B cell (primary cell): ENCODE data around the gene RHOT2. TPM values are rescaled to one million over a fixed set of nuclear protein-coding genes. Genes with fewer than 3 reads are reported as not detected.
A peak's percentile ranks its signal among the peaks of the same experiment; 100 is the strongest.

Source experiments
- ATAC-seq: fragments of 200-7000 bp; cut with Tn5 transposase; one replicate; pipeline ENCODE4 v1.10.0; 2021; ENCODE audit warnings: low read depth, mild to moderate bottlenecking, moderate number of reproducible peaks, moderate library complexity
- CTCF ChIA-PET: fragments of 350-600 bp; sonication (Branson Sonifier 250); formaldehyde crosslinking; loops from one replicate; lab custom pipeline; 2021; ENCODE audit warnings: antibody characterized with exemption, inconsistent platforms; lab: Charles Lee
- POLR2A ChIA-PET: fragments of 350-600 bp; sonication (Branson Sonifier 250); formaldehyde crosslinking; loops from one replicate; lab custom pipeline; 2021; ENCODE audit warnings: antibody characterized with exemption; lab: Charles Lee
- DNase-seq: peaks from one replicate; pipeline ENCODE4 v3.0.0; 2013
- H2AFZ ChIP-seq: 2 replicates; pipeline ENCODE4 v1.6.1; 2012; ENCODE audit warnings: mild to moderate bottlenecking, low read depth, low read length; ENCODE audit not compliant: insufficient read depth, poor library complexity, severe bottlenecking
- H3K27ac ChIP-seq, 2 donors: 1 replicate in 1 of 2; 2 replicates in 1 of 2; pipeline ENCODE4 v1.5.1; 2012 to 2013; ENCODE audit warnings: low read length in 2 of 2, mild to moderate bottlenecking in 2 of 2, moderate library complexity in 1 of 2
- H3K27me3 ChIP-seq, 4 experiments: fragments of 200-600 bp in 1 of 4; sonication (generic) in 1 of 4; replicated peaks in 1 of 4; 1 replicate in 2 of 4; 2 replicates in 2 of 4; pipeline versions ENCODE4 v1.6.1 to v1.7.0; 2013 to 2016; ENCODE audit warnings: low read length in 3 of 4, mild to moderate bottlenecking in 2 of 4, mixed read lengths in 1 of 4, moderate library complexity in 1 of 4; ENCODE audit not compliant: insufficient read depth in 4 of 4, control insufficient read depth in 3 of 4; ENCODE audit errors: control extremely low read depth in 1 of 4
- H3K36me3 ChIP-seq, 2 experiments: replicated peaks in 1 of 2; 1 replicate in 1 of 2; 2 replicates in 1 of 2; pipeline versions ENCODE4 v1.6.1 to v1.7.1; 2013; ENCODE audit warnings: low read length in 1 of 2; ENCODE audit not compliant: insufficient read depth in 2 of 2, control insufficient read depth in 1 of 2; ENCODE audit errors: control extremely low read depth in 1 of 2, extremely low read depth in 1 of 2
- H3K4me1 ChIP-seq, 2 donors: fragments of 200-600 bp in 1 of 2; sonication (generic) in 1 of 2; 1 replicate in 1 of 2; 2 replicates in 1 of 2; pipeline versions ENCODE4 v1.5.1 to v1.6.1; 2013 to 2017; ENCODE audit warnings: low read length in 2 of 2; ENCODE audit not compliant: control insufficient read depth in 2 of 2, insufficient read depth in 2 of 2
- H3K4me2 ChIP-seq: replicated peaks from 2 replicates; pipeline ENCODE3; 2012; ENCODE audit warnings: mild to moderate bottlenecking, low read depth, low read length; ENCODE audit not compliant: poor library complexity, severe bottlenecking
- H3K4me3 ChIP-seq, 5 experiments: fragments of 200-600 bp in 1 of 5; sonication (generic) in 1 of 5; 1 replicate in 3 of 5; 2 replicates in 2 of 5; pipeline versions ENCODE4 v1.5.1 to v1.7.0; 2011 to 2016; ENCODE audit warnings: low read length in 4 of 5, mild to moderate bottlenecking in 4 of 5, low read depth in 2 of 5, control low read depth in 1 of 5, moderate library complexity in 1 of 5; ENCODE audit not compliant: insufficient read depth in 1 of 5; ENCODE audit errors: control extremely low read depth in 1 of 5, extremely low read depth in 1 of 5
- H3K79me2 ChIP-seq: fragments of 200-600 bp; sonication (generic); one replicate; pipeline ENCODE4 v1.6.0; 2016; ENCODE audit warnings: low read length; ENCODE audit not compliant: control insufficient read depth, insufficient read depth
- H3K9ac ChIP-seq: fragments of 200-600 bp; sonication (generic); 2 replicates; pipeline ENCODE4 v1.6.1; 2017; ENCODE audit warnings: mild to moderate bottlenecking, low read length, moderate library complexity
- H3K9me3 ChIP-seq, 3 donors: one replicate each; pipeline versions ENCODE4 v1.6.1 to v1.7.1; 2013; ENCODE audit warnings: low read length in 2 of 3; ENCODE audit not compliant: control insufficient read depth in 2 of 3, insufficient read depth in 1 of 3; ENCODE audit errors: control extremely low read depth in 1 of 3
- H4K20me1 ChIP-seq: 2 replicates; pipeline ENCODE4 v1.6.0; 2012; ENCODE audit warnings: mild to moderate bottlenecking, low read length; ENCODE audit not compliant: insufficient read depth, control insufficient read depth, poor library complexity, severe bottlenecking
- H3K27ac Mint-ChIP-seq: one replicate; pipeline ENCODE4 v1.8.0; 2021; ENCODE audit warnings: mixed read lengths
- H3K27me3 Mint-ChIP-seq: one replicate; pipeline ENCODE4 v1.8.0; 2021; ENCODE audit warnings: mixed read lengths
- H3K4me1 Mint-ChIP-seq: one replicate; pipeline ENCODE4 v1.8.0; 2021; ENCODE audit warnings: mixed read lengths
- H3K4me3 Mint-ChIP-seq: one replicate; pipeline ENCODE4 v1.8.0; 2021; ENCODE audit warnings: mixed read lengths
- H3K9me3 Mint-ChIP-seq: one replicate; pipeline ENCODE4 v1.8.0; 2022; ENCODE audit warnings: mixed read lengths; ENCODE audit not compliant: insufficient read depth
- EZH2 ChIP-seq: IDR thresholded peaks from 2 replicates; pipeline ENCODE4 v1.6.1; 2012; ENCODE audit warnings: borderline replicate concordance, low read depth, mild to moderate bottlenecking, moderate library complexity, low read length; ENCODE audit not compliant: insufficient read depth, poor library complexity, severe bottlenecking
- WGBS: methylation state at CpG from one replicate; pipeline ENCODE4 v1.1.5; 2013; ENCODE audit warnings: missing lambda C conversion rate; ENCODE audit not compliant: insufficient coverage; 5-methylcytosine and 5-hydroxymethylcytosine counted together
- intact Hi-C: fragments of 100-400 bp; cut with micrococcal nuclease; formaldehyde crosslinking; loops from one replicate; pipeline ENCODE4 v1.10.0; 2022
- polyA plus RNA-seq: library from polyadenylated mRNA; depleted of rRNA; stranded (reverse); fragments of >200 nt; gene quantifications from 2 replicates; pipeline ENCODE4 v1.2.3, GENCODE V29; 2012
- total RNA-seq, 2 donors: library from RNA; stranded (reverse); fragments of 120-200 nt in 1 of 2; gene quantifications; 1 replicate in 1 of 2; 2 replicates in 1 of 2; pipeline versions ENCODE4 v1.2.3 to v1.2.4, GENCODE V29; 2013 to 2022
- TF ChIP-seq, protein P1 (sequence below): fragments of 200-600 bp; IDR thresholded peaks from one replicate; pipeline ENCODE4 v1.8.0; 2022; ENCODE audit warnings: antibody characterized with exemption, mild to moderate bottlenecking

RHOT2 gene
- total and polyA plus RNA-seq, 2 donors (not counting 1 experiment from before 2014, with no cell fraction given), result 207 to 461 TPM

GRCh38 chr16:684071-684794 lies 16.3 kb downstream of the RHOT2 start, which contains the start of gene JMJD8:
JMJD8 (minus strand) TSS chr16:684334; CDS start chr16:684319, 15 bp downstream.
- peak within 1 kb of the TSS; percentile 64 to 89 for H3K27ac ChIP-seq
- peak within 1 kb of the TSS; percentile 73 for H3K9ac ChIP-seq
- H3K4me3 ChIP-seq, result peak within 1 kb of the TSS in 4 of 5 experiments; percentile 57 to 72 (median 63)
- no peaks in the 10 kb centered on the region for H3K27me3 ChIP-seq
- H3K4me2 ChIP-seq, result peak within 1 kb of the TSS; percentile 97
- no peaks in the 10 kb centered on the region for H3K9me3 ChIP-seq
- ATAC-seq, result peak; percentile 48
- Mint-ChIP-seq H3K4me1 (peaks cover 32% of the 10 kb centered on the region), H3K27ac (peak within 1 kb of the TSS; percentile 91), H3K27me3 (no peaks in the 10 kb centered on the region), H3K9me3 (no peaks in the 10 kb centered on the region), H3K4me3 (peak within 1 kb of the TSS; percentile 86)
- intact Hi-C loops, result loop anchor here (1.0 to 5.0 kb wide), 6 partner anchors 15 to 57 kb away; partner anchors contain the start of genes ANTKMT, CIAO3, MCRIP2 and RHOT2
- peaks cover 31 to 48% of the 10 kb centered on the region in 2 donors for H3K4me1 ChIP-seq
- CTCF ChIA-PET, result interaction anchor here (0.8 to 0.9 kb wide), 2 partner anchors 21 to 37 kb away, joined by 3 read pairs; partner anchors contain the start of gene ANTKMT
- peaks cover 32% of the 10 kb centered on the region for H4K20me1 ChIP-seq
- no peak for TF ChIP-seq EZH2
- TF ChIP-seq, protein P1, sequence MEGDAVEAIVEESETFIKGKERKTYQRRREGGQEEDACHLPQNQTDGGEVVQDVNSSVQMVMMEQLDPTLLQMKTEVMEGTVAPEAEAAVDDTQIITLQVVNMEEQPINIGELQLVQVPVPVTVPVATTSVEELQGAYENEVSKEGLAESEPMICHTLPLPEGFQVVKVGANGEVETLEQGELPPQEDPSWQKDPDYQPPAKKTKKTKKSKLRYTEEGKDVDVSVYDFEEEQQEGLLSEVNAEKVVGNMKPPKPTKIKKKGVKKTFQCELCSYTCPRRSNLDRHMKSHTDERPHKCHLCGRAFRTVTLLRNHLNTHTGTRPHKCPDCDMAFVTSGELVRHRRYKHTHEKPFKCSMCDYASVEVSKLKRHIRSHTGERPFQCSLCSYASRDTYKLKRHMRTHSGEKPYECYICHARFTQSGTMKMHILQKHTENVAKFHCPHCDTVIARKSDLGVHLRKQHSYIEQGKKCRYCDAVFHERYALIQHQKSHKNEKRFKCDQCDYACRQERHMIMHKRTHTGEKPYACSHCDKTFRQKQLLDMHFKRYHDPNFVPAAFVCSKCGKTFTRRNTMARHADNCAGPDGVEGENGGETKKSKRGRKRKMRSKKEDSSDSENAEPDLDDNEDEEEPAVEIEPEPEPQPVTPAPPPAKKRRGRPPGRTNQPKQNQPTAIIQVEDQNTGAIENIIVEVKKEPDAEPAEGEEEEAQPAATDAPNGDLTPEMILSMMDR, result no peak
- POLR2A ChIA-PET, result interaction anchor here (0.6 to 1.4 kb wide), 4 partner anchors 17 to 608 kb away, joined by 3 to 4 read pairs (median 4); partner anchors contain the start of genes ANTKMT and RHOT2
- H2AFZ ChIP-seq, result peak within 1 kb of the TSS; percentile 73
- H3K79me2 ChIP-seq, result peaks cover 43% of the 10 kb centered on the region
- peaks cover 0 to 27% of the 10 kb centered on the region in 2 experiments for H3K36me3 ChIP-seq
- WGBS, result 3% methylated on average over 91 of the region's 91 CpGs
- peak; percentile 98 for DNase-seq
